GM12801 (cell line): ENCODE measurements around the gene CCR1.

Source experiments
- CTCF ChIP-seq: IDR thresholded peaks from one replicate; pipeline ENCODE4 v1.5.1; 2011; ENCODE audit warnings: control low read depth; ENCODE audit not compliant: insufficient read length; ENCODE audit errors: extremely low read depth

CCR1 gene

DNA sequence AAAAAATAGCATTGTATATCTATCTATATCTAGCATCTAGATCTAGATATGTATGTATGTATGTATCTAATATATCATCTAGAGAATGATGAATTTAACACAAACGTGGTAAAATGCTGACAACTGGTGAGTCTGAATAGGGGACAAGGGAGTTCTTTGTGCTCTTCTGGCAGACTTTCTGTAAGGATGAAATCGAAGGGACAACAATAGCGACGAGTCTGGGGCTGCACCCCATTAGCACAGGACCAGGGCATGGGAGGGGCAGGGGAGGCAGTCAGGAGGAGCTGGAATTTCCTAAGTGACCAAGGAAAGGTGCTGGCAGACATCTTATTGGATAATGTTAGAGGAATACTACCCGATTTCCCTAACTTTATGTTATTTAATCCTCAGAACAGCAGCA, 7.9 kb downstream of the CCR1 start:
- TF ChIP-seq CTCF, result no peak

GRCh38 chr3:46196261-46196957, 11.7 kb downstream of the CCR1 start:
- TF ChIP-seq CTCF, result no peak

GRCh38 chr3:46194868-46195553, 13.1 kb downstream of the CCR1 start:
- TF ChIP-seq CTCF, result no peak

DNA sequence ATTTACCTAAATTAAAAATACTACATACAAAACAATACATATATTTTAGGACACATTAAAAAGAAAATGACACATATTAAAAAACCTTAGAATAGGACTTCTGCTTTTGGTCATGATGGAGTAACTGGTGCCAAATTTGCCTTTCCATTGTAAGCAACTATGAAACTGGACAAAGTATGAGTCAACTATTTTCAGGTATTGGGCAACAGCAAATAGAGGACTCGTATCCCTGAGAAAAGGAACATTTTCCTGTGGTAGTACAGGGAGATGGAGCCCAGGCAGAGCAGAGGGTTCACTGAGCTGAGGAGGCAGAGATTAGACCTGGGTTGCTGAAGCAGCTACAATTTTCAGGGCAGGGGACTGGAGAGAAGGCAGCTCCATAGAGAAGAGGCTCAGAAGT, 14.7 kb downstream of the CCR1 start:
- TF ChIP-seq CTCF, result no peak

- TF ChIP-seq CTCF, result no peak
Measured at GRCh38 chr3:46192939-46193338, 15.2 kb downstream of the CCR1 start.

GRCh38 chr3:46191730-46192129, 16.4 kb downstream of the CCR1 start:
- TF ChIP-seq CTCF, result no peak

GRCh38 chr3:46188708-46189107, 19.4 kb downstream of the CCR1 start:
- TF ChIP-seq CTCF, result no peak
